Ovary (tissue), 9 donors: ENCODE results near the gene TAPT1. TPM values are rescaled to one million over a fixed set of nuclear protein-coding genes. Genes with fewer than 3 reads are reported as not detected.

Experiments used
- DNase-seq, 5 donors: peaks; one replicate each; pipeline ENCODE4 v3.0.0-alpha.2; 2019 to 2020
- H3K27ac ChIP-seq, 2 donors: fragments of 200-600 bp; one replicate each; pipeline versions ENCODE4 v1.5.1 to v1.8.0; 2019 to 2022
- H3K27me3 ChIP-seq: fragments of 200-600 bp; one replicate; pipeline ENCODE4 v1.8.0; 2022
- H3K36me3 ChIP-seq: fragments of 200-600 bp; sonication (generic); one replicate; pipeline ENCODE4 v1.5.1; 2019
- H3K4me1 ChIP-seq: one replicate; pipeline ENCODE4 v1.8.1; 2013; ENCODE audit warnings: mild to moderate bottlenecking, moderate library complexity; ENCODE audit not compliant: insufficient read depth
- H3K4me3 ChIP-seq: fragments of 200-600 bp; sonication (generic); one replicate; pipeline ENCODE4 v1.5.1; 2017
- H3K9me3 ChIP-seq, 2 donors: fragments of 200-600 bp in 1 of 2; sonication (generic) in 1 of 2; one replicate each; pipeline versions ENCODE4 v1.5.1 to v1.8.1; 2013 to 2019; ENCODE audit warnings: mild to moderate bottlenecking in 1 of 2, moderate library complexity in 1 of 2
- EP300 ChIP-seq: sonication (generic); formaldehyde crosslinking; IDR thresholded peaks from one replicate; pipeline ENCODE4 v1.6.1; 2017; ENCODE audit warnings: antibody characterized with exemption
- POLR2A ChIP-seq: fragments of 450-650 bp; IDR thresholded peaks from one replicate; pipeline ENCODE4 v1.6.1; 2017; ENCODE audit warnings: antibody characterized with exemption, mild to moderate bottlenecking, moderate library complexity
- WGBS, 3 donors: extraction: QIAGEN DNeasy Blood & Tissue Kit in 1 of 3; methylation state at CpG; one replicate each; pipeline versions ENCODE4 v1.1.5 to v1.1.7; 2013 to 2017; 5-methylcytosine and 5-hydroxymethylcytosine counted together
- intact Hi-C, 4 donors: fragments of 100-400 bp; cut with DNase I; formaldehyde crosslinking; loops; one replicate each; pipeline versions ENCODE4 v1.11.0 to v1.15.1; 2022 to 2023
- polyA plus RNA-seq, 2 donors: library from polyadenylated mRNA; stranded (reverse); fragments of 200-250 nt in 1 of 2; fragments of 350-450 nt in 1 of 2; fragmentation: Illumina TruSeq in 1 of 2; extraction: RNeasy Lipid Tissue Mini Kit (QIAGEN cat#74804) in 1 of 2; gene quantifications; one replicate each; pipeline ENCODE4 v1.2.3, GENCODE V29; 2013 to 2014
- total RNA-seq, 7 donors: library from RNA; depleted of rRNA in 2 of 7; stranded (reverse); fragments of >200 nt in 2 of 7; fragmentation: NEBNext Ultra II Directional in 3 of 7; extraction: Animal tissue kit (Norgen Biotek cat#: 25700) in 3 of 7; gene quantifications; one replicate each; pipeline versions ENCODE4 v1.1.0 to v1.2.4, GENCODE V29; 2016 to 2023
- TF ChIP-seq, protein P1 (sequence below), 3 donors: fragments of 450-650 bp in 2 of 3; fragments of 200-600 bp in 1 of 3; IDR thresholded peaks; one replicate each; pipeline versions ENCODE4 v1.5.1 to v1.8.0; 2016 to 2022; ENCODE audit warnings: antibody characterized with exemption in 3 of 3, mild to moderate bottlenecking in 1 of 3
- donor health status: DM: no; HTN: no; CAD: no; lungs with moderate emphysema.
- donor health status: DM: no; HTN: no; CAD: no.
- donor health status: Bipolar disorder and iron deficiency.
- donor health status: DM: yes; HTN: yes; CAD: no.
- donor health status: DM: no; HTN: no; CAD: no.
- donor health status: DM: yes; HTN: yes; CAD: no.

The TAPT1 gene
- total and polyA plus RNA-seq, 9 donors = 18.3 to 36.7 (median 27.2) TPM

DNA sequence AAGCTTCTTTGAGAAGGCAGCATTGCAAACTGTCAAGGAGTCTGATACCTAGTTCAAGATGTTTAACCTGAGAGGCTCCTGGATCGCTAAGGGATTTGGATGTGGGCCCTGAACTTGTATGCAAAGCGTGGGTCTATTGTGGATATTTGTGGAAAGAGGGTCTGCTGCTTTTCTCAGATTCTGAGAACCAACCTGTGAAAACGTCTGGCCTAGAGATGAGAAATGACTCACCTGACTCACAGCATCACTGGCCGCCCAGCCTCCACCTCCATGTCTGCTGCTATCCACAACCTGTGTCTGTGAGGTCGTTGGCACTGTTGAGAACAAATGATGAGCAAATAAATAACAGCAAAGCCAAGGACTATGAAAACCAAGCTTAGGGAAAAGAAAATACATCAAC is 109.1 kb downstream of the TAPT1 start:
- no peak for TF ChIP-seq EP300
- no peak for TF ChIP-seq POLR2A
- TF ChIP-seq, protein P1, sequence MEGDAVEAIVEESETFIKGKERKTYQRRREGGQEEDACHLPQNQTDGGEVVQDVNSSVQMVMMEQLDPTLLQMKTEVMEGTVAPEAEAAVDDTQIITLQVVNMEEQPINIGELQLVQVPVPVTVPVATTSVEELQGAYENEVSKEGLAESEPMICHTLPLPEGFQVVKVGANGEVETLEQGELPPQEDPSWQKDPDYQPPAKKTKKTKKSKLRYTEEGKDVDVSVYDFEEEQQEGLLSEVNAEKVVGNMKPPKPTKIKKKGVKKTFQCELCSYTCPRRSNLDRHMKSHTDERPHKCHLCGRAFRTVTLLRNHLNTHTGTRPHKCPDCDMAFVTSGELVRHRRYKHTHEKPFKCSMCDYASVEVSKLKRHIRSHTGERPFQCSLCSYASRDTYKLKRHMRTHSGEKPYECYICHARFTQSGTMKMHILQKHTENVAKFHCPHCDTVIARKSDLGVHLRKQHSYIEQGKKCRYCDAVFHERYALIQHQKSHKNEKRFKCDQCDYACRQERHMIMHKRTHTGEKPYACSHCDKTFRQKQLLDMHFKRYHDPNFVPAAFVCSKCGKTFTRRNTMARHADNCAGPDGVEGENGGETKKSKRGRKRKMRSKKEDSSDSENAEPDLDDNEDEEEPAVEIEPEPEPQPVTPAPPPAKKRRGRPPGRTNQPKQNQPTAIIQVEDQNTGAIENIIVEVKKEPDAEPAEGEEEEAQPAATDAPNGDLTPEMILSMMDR (IDR thresholded peaks at IDR 0.05) = no peak
- no peaks in the 10 kb centered on the region for H3K36me3 ChIP-seq
- DNase-seq = no peak
- no peak overlapping the region for H3K27ac ChIP-seq
- H3K4me1 ChIP-seq = no peaks in the 10 kb centered on the region
- no peak overlapping the region for H3K4me3 ChIP-seq
- no peaks in the 10 kb centered on the region for H3K27me3 ChIP-seq
- WGBS, 3 donors = 74 to 81% (median 79%) methylated on average over 5 of the region's 5 CpGs
- intact Hi-C loops = no loop called here
- no peaks in the 10 kb centered on the region for H3K9me3 ChIP-seq

DNA sequence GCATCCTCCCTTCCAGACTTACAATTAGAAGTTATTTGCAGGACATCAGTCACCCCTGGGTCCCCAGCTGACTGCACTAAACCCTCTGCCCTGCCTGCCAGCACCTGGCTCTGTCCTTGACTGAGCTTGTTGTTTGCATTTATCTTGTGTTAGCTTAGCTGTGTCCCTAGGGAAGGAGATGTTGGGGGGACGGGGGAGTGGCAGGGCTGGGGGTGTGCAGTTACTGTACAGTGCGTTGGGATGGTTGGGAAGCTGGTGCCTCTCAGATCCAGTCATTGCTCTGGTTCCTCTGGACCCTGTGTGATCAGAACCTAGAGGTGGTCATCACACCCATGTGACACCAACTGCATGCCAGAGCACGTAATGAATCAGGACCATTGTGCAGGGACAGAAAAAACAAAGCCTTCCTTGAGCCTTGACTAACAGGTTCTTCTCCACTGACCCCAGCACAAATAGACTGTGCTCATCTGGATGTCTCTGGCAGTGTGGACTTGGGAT is 109.7 kb downstream of the TAPT1 start:
- no peaks in the 10 kb centered on the region for H3K9me3 ChIP-seq
- DNase-seq = no peak
- no peak for TF ChIP-seq POLR2A
- TF ChIP-seq, protein P1 (IDR thresholded peaks at IDR 0.05) = no peak
- TF ChIP-seq EP300 = no peak
- intact Hi-C loops = no loop called here
- no peaks in the 10 kb centered on the region for H3K4me1 ChIP-seq
- no peak overlapping the region for H3K4me3 ChIP-seq
- no peaks in the 10 kb centered on the region for H3K27me3 ChIP-seq
- 64 to 82% (median 67%) methylated on average over 3 of the region's 3 CpGs for WGBS, 3 donors
- H3K36me3 ChIP-seq = no peaks in the 10 kb centered on the region
- H3K27ac ChIP-seq = no peak overlapping the region

DNA sequence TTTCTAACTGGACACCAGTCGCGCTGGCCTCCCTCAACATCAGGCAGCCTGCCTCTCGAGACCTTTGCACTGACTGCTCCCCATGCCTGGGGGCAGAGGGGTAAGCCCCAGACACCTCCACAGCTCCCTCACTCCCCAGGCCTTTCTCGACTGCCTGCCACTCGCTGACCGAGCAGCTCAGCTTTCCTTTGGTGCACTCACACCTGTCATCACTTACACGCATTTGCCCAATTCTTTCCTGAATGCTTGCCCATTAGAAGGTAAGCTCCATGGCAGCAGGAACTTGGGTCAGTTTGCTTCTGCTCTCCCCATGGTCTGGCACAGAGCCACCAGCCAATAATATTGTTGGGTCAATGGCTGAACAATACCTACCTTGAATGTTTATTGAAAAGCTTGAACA is 110.3 kb downstream of the TAPT1 start:
- WGBS, 3 donors = 91 to 93% (median 91%) methylated on average over 7 of the region's 7 CpGs
- Histone ChIP-seq H3K9me3 (no peaks in the 10 kb centered on the region), H3K27me3 (no peaks in the 10 kb centered on the region), H3K4me3 (no peak overlapping the region), H3K27ac (no peak overlapping the region), H3K36me3 (no peaks in the 10 kb centered on the region), H3K4me1 (no peaks in the 10 kb centered on the region)
- DNase-seq = no peak
- TF ChIP-seq, protein P1 (IDR thresholded peaks at IDR 0.05) = no peak
- TF ChIP-seq EP300 (no peak), POLR2A (no peak)
- intact Hi-C loops = no loop called here

DNA sequence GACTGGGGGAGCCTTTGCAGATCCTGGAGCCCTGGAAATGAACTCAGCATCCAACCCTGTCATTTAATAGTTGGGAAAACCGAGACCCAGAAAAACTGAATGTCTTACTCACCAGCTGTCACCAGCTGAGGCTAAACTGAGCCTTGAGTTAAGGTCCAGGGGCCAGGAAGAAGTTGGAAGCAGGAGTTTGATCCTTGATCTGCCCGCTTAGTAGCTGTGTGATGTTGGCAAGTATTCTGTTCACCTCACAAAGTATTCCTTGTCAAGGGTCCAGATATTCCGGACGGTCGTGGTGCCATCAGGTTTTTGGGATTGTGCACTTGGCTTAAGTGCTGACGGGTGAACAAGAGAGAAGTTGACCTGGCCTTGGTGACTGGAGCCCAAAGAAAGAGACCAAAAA is 111.7 kb downstream of the TAPT1 start:
- TF ChIP-seq EP300 (no peak), POLR2A (no peak)
- TF ChIP-seq, protein P1 (IDR thresholded peaks at IDR 0.05) = no peak
- 84 to 87% (median 86%) methylated on average over 6 of the region's 6 CpGs for WGBS, 3 donors
- no peaks in the 10 kb centered on the region for H3K27me3 ChIP-seq
- no peak overlapping the region for H3K27ac ChIP-seq
- no peak overlapping the region for H3K4me3 ChIP-seq
- H3K36me3 ChIP-seq = no peaks in the 10 kb centered on the region
- DNase-seq = no peak
- intact Hi-C loops = no loop called here
- H3K4me1 ChIP-seq = no peaks in the 10 kb centered on the region
- no peaks in the 10 kb centered on the region for H3K9me3 ChIP-seq
